Liver (tissue), 9 donors: Measurements from ENCODE around the gene C5. TPM values are rescaled to one million over a fixed set of nuclear protein-coding genes. Genes with fewer than 3 reads are reported as not detected.

Experiments used
- DNase-seq: peaks from one replicate; pipeline ENCODE4 v3.0.0-alpha.2; 2017; ENCODE audit warnings: low spot score
- H3K27ac ChIP-seq, 2 donors: one replicate each; pipeline ENCODE4 v1.7.0; 2013; ENCODE audit warnings: inconsistent platforms in 2 of 2, low read length in 2 of 2, control low read depth in 1 of 2, low read depth in 1 of 2, mild to moderate bottlenecking in 1 of 2
- H3K27me3 ChIP-seq, 4 donors: one replicate each; pipeline versions ENCODE4 v1.6.1 to v1.7.0; 2013; ENCODE audit warnings: low read length in 3 of 4, inconsistent platforms in 1 of 4, mild to moderate bottlenecking in 1 of 4, moderate library complexity in 1 of 4; ENCODE audit not compliant: control insufficient read depth in 4 of 4, insufficient read depth in 4 of 4
- H3K36me3 ChIP-seq, 4 donors: one replicate each; pipeline versions ENCODE4 v1.6.1 to v1.7.0; 2013; ENCODE audit warnings: low read length in 3 of 4, mild to moderate bottlenecking in 3 of 4, low read depth in 1 of 4, moderate library complexity in 1 of 4; ENCODE audit not compliant: control insufficient read depth in 4 of 4, insufficient read depth in 3 of 4
- H3K4me1 ChIP-seq, 4 donors: one replicate each; pipeline versions ENCODE4 v1.6.1 to v1.7.0; 2013; ENCODE audit warnings: low read length in 3 of 4, mild to moderate bottlenecking in 3 of 4, moderate library complexity in 1 of 4; ENCODE audit not compliant: control insufficient read depth in 4 of 4, insufficient read depth in 4 of 4
- H3K4me3 ChIP-seq, 3 donors: one replicate each; pipeline versions ENCODE4 v1.6.1 to v1.7.0; 2013; ENCODE audit warnings: low read length in 3 of 3, control low read depth in 1 of 3, low read depth in 1 of 3, mild to moderate bottlenecking in 1 of 3
- H3K9ac ChIP-seq, 2 donors: one replicate each; pipeline ENCODE4 v1.7.0; 2013; ENCODE audit warnings: low read length in 2 of 2, mild to moderate bottlenecking in 2 of 2, moderate library complexity in 2 of 2, control low read depth in 1 of 2, low read depth in 1 of 2
- H3K9me3 ChIP-seq, 4 donors: one replicate each; pipeline versions ENCODE4 v1.6.1 to v1.7.0; 2013; ENCODE audit warnings: low read length in 3 of 4; ENCODE audit not compliant: control insufficient read depth in 4 of 4
- ATF3 ChIP-seq: IDR thresholded peaks from 2 replicates; pipeline ENCODE4 v1.6.1; 2016; ENCODE audit warnings: antibody characterized with exemption
- CTCF ChIP-seq: fragments of 150-350 bp; IDR thresholded peaks from 2 replicates; pipeline ENCODE4 v1.5.1; 2017; ENCODE audit warnings: improper control_type of control experiment, low read depth, low read length; ENCODE audit not compliant: missing input control
- EGR1 ChIP-seq, 2 donors: IDR thresholded peaks; 2 replicates each; pipeline ENCODE4 v1.6.1; 2016 to 2018; ENCODE audit warnings: antibody characterized with exemption in 2 of 2, low read depth in 2 of 2
- FOXA1 ChIP-seq: IDR thresholded peaks from 2 replicates; pipeline ENCODE4 v1.6.1; 2016; ENCODE audit warnings: antibody characterized with exemption
- FOXA2 ChIP-seq: IDR thresholded peaks from 2 replicates; pipeline ENCODE4 v1.6.1; 2016; ENCODE audit warnings: antibody characterized with exemption
- GABPA ChIP-seq, 2 donors: IDR thresholded peaks in 1 of 2; conservative IDR thresholded peaks in 1 of 2; 2 replicates each; pipeline ENCODE4 v1.6.1; 2016; ENCODE audit warnings: antibody characterized with exemption in 2 of 2, mild to moderate bottlenecking in 1 of 2, moderate library complexity in 1 of 2
- HNF4A ChIP-seq, 2 donors: conservative IDR thresholded peaks; 2 replicates each; pipeline ENCODE4 v1.6.1; 2016; ENCODE audit warnings: antibody characterized with exemption in 2 of 2, mild to moderate bottlenecking in 2 of 2
- HNF4G ChIP-seq: IDR thresholded peaks from 2 replicates; pipeline ENCODE4 v1.6.1; 2016; ENCODE audit warnings: antibody characterized with exemption
- JUND ChIP-seq, 2 donors: IDR thresholded peaks; 2 replicates each; pipeline ENCODE4 v1.6.1; 2016; ENCODE audit warnings: antibody characterized with exemption in 2 of 2
- MAX ChIP-seq: IDR thresholded peaks from 2 replicates; pipeline ENCODE4 v1.6.1; 2016; ENCODE audit warnings: antibody characterized with exemption
- NR2F2 ChIP-seq: IDR thresholded peaks from 2 replicates; pipeline ENCODE4 v1.6.1; 2016; ENCODE audit warnings: antibody characterized with exemption
- REST ChIP-seq: IDR thresholded peaks from 2 replicates; pipeline ENCODE4 v1.6.1; 2016; ENCODE audit warnings: antibody characterized with exemption, mild to moderate bottlenecking
- RXRA ChIP-seq, 2 donors: IDR thresholded peaks; 2 replicates each; pipeline ENCODE4 v1.6.1; 2017 to 2018; ENCODE audit warnings: antibody characterized with exemption in 2 of 2, mild to moderate bottlenecking in 1 of 2
- SP1 ChIP-seq: IDR thresholded peaks from 2 replicates; pipeline ENCODE4 v1.6.1; 2018; ENCODE audit warnings: antibody characterized with exemption, mild to moderate bottlenecking
- TAF1 ChIP-seq: conservative IDR thresholded peaks from 2 replicates; pipeline ENCODE4 v1.6.1; 2016; ENCODE audit warnings: antibody characterized with exemption, mild to moderate bottlenecking
- YY1 ChIP-seq: IDR thresholded peaks from 2 replicates; pipeline ENCODE4 v1.6.1; 2016; ENCODE audit warnings: antibody characterized with exemption, mild to moderate bottlenecking
- ZBTB33 ChIP-seq: IDR thresholded peaks from 2 replicates; pipeline ENCODE4 v1.6.1; 2016; ENCODE audit warnings: antibody characterized with exemption
- WGBS: extraction: QIAGEN DNeasy Blood & Tissue Kit; methylation state at CpG from one replicate; pipeline ENCODE4 v1.1.7; 2013; 5-methylcytosine and 5-hydroxymethylcytosine counted together
- polyA plus RNA-seq, 2 donors: library from polyadenylated mRNA; stranded (reverse) in 1 of 2; unstranded in 1 of 2; fragments of 200-250 nt in 1 of 2; fragments of >200 nt in 1 of 2; fragmentation: Nextera tagmentation in 1 of 2; extraction: Ambion mirVana in 1 of 2; gene quantifications; one replicate each; pipeline versions ENCODE4 v1.2.1 to v1.2.3, GENCODE V29; 2013 to 2015
- total RNA-seq, 2 donors: library from RNA; depleted of rRNA; stranded (reverse); fragments of >200 nt; gene quantifications; one replicate each; pipeline ENCODE4 v1.2.3, GENCODE V29; 2014
- donor health status: healthy.
- donor health status: healthy.
- donor health status: healthy.
- donor health status: healthy.
- donor health status: healthy.

Gene C5
- total and polyA plus RNA-seq, 4 donors, result 127 to 485 (median 361) TPM

GRCh38 chr9:121071370-121071755 is 21.3 kb upstream of the C5 start:
- Histone ChIP-seq H3K27me3 (no peaks in the 10 kb centered on the region), H3K27ac (peak overlapping the region in 1 of 2 donors; percentile 34), H3K4me3 (peak overlapping the region in 2 of 3 donors; percentile 53 to 77), H3K9me3 (peaks cover 0 to 2% (median 0%) of the 10 kb centered on the region in 4 donors), H3K9ac (peak overlapping the region; percentile 22 to 77), H3K4me1 (peaks cover 0 to 25% (median 13%) of the 10 kb centered on the region in 4 donors), H3K36me3 (peaks cover 0 to 2% (median 0%) of the 10 kb centered on the region in 4 donors)
- no peak for TF ChIP-seq FOXA1
- DNase-seq, result no peak
- WGBS, result 94% methylated on average over 2 of the region's 2 CpGs

GRCh38 chr9:121069396-121069795 is 19.3 kb upstream of the C5 start:
- peaks cover 0 to 2% (median 0%) of the 10 kb centered on the region in 4 donors for H3K36me3 ChIP-seq
- no peak overlapping the region for H3K4me3 ChIP-seq
- H3K27me3 ChIP-seq, result no peaks in the 10 kb centered on the region
- peaks cover 0 to 2% (median 0%) of the 10 kb centered on the region in 4 donors for H3K9me3 ChIP-seq
- TF ChIP-seq REST (no peak), FOXA2 (no peak)
- no peak for DNase-seq
- no peak overlapping the region for H3K27ac ChIP-seq
- WGBS, result 93% methylated on average over 1 of the region's 1 CpG
- H3K4me1 ChIP-seq, result peaks cover 0 to 15% (median 6%) of the 10 kb centered on the region in 4 donors
- no peak overlapping the region for H3K9ac ChIP-seq

- DNase-seq, result no peak
- WGBS, result 82% methylated on average over 2 of the region's 2 CpGs
- peaks cover 0 to 2% (median 0%) of the 10 kb centered on the region in 4 donors for H3K9me3 ChIP-seq
- H3K36me3 ChIP-seq, result peaks cover 0 to 2% (median 0%) of the 10 kb centered on the region in 4 donors
- H3K9ac ChIP-seq, result no peak overlapping the region
- no peak overlapping the region for H3K27ac ChIP-seq
- H3K4me1 ChIP-seq, result peaks cover 0 to 7% (median 0%) of the 10 kb centered on the region in 4 donors
- no peaks in the 10 kb centered on the region for H3K27me3 ChIP-seq
- H3K4me3 ChIP-seq, result no peak overlapping the region
- TF ChIP-seq EGR1 (IDR thresholded peaks at IDR 0.05; ENCODE audit: low read depth in 2 of 2), result no peak
- TF ChIP-seq CTCF, result no peak
- no peak for TF ChIP-seq FOXA1
- TF ChIP-seq ATF3, result no peak
- TF ChIP-seq MAX, result no peak
- TF ChIP-seq YY1, result no peak
- no peak for TF ChIP-seq TAF1
- no peak for TF ChIP-seq HNF4G
- no peak for TF ChIP-seq HNF4A (conservative IDR thresholded peaks at IDR 0.05)
- no peak for TF ChIP-seq FOXA2
- no peak for TF ChIP-seq NR2F2
- no peak for TF ChIP-seq GABPA (IDR thresholded peaks at IDR 0.05 in 1 of 2, conservative IDR thresholded peaks at IDR 0.05 in 1 of 2)
- no peak for TF ChIP-seq SP1
- TF ChIP-seq ZBTB33, result no peak
- no peak for TF ChIP-seq REST
- no peak for TF ChIP-seq RXRA (IDR thresholded peaks at IDR 0.05)
- no peak for TF ChIP-seq JUND (IDR thresholded peaks at IDR 0.05)
Observed at GRCh38 chr9:121067640-121068039, 17.6 kb upstream of the C5 start.
